KG1 (cell line): ENCODE measurements around the gene C10orf143.
"Not testable (repeated sequence)": the region's sequence is repeated elsewhere in the genome, so short reads cannot be mapped to it uniquely, and the experiment has no call there.

Source experiments
- DNase-seq: peaks from one replicate; lab custom pipeline; 2025; lab: John Stamatoyannopoulos, UW

Gene C10orf143

DNA sequence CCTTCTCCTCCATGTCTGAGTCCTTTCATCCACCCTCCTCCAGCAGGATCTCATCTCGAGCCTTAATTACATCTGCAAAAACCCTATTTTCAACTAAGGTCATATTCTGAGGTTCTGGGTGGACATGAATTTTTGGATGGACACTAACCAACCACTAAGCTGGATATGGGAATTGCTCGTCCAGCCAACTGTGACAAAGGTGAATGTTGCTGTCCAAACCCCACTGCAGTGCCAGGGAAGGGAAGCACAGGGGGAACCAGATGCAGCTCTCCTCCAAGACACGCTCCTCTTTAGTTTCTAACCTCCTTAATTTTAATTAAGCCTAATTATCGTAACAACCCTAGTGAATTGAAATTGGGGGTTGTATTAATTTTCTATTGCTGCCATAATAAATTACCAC, 81.4 kb downstream of the C10orf143 start:
- DNase-seq, result no peak

GRCh38 chr10:130028465-130028819, 82.2 kb downstream of the C10orf143 start:
- no peak for DNase-seq

GRCh38 chr10:130027716-130028464, 82.7 kb downstream of the C10orf143 start:
- DNase-seq, result no peak

GRCh38 chr10:130026670-130027456, 83.8 kb downstream of the C10orf143 start:
- DNase-seq, result no peak

- no peak for DNase-seq
Measured at GRCh38 chr10:130025811-130026485, 84.7 kb downstream of the C10orf143 start.

GRCh38 chr10:130025326-130025725, 85.3 kb downstream of the C10orf143 start:
- DNase-seq, result no peak

- DNase-seq, result no peak
Measured at GRCh38 chr10:130024779-130025325, 85.8 kb downstream of the C10orf143 start.

DNA sequence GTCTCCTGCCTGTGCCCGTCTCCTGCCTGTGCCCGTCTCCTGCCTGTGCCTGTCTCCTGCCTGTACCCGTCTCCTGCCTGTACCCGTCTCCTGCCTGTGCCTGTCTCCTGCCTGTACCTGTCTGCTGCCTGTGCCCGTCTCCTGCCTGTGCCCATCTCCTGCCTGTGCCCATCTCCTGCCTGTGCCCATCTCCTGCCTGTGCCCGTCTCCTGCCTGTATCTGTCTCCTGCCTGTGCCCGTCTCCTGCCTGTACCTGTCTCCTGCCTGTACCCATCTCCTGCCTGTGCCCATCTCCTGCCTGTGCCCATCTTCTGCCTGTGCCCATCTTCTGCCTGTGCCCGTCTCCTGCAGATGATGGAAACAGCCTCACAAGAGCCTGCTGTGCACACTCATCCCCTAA, 86.3 kb downstream of the C10orf143 start:
- DNase-seq, result not testable (repeated sequence)

DNA sequence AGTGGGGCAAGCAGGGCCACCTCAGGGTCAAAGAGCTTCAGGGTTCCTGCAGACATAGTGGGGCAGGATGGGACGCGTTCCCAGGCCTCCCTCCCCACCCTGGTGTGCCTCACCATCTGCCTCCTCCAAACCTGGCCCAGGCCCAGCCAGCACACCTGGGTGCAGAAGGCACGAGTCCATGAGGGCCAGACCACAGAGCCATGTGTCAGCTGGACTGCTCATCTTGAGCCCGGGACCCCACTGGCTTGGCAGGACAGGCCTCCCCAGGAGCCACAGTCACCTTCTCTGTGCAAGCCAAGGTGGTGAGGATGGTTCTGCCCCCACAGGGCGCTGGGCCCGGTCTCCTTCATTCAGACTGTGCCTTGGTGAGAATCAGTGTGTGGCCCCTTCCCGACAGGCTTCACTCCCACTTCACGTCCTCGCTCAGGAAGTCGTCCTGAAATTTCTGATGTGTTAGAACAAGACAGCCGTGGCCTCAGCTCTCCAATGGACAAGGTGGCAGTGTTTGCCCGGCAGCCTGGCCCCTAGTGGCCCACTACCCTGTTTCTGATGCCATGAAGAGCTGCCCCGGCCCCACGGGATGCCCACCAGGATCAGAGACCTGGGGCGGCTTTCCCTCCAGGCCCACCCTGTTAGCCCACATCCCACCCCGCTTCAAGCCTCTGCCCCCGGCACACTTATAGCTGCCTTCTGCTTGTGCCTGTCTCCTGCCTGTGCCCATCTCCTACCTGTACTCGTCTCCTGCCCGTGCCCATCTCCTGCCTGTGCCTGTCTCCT, 87.0 kb downstream of the C10orf143 start:
- DNase-seq, result no peak

DNA sequence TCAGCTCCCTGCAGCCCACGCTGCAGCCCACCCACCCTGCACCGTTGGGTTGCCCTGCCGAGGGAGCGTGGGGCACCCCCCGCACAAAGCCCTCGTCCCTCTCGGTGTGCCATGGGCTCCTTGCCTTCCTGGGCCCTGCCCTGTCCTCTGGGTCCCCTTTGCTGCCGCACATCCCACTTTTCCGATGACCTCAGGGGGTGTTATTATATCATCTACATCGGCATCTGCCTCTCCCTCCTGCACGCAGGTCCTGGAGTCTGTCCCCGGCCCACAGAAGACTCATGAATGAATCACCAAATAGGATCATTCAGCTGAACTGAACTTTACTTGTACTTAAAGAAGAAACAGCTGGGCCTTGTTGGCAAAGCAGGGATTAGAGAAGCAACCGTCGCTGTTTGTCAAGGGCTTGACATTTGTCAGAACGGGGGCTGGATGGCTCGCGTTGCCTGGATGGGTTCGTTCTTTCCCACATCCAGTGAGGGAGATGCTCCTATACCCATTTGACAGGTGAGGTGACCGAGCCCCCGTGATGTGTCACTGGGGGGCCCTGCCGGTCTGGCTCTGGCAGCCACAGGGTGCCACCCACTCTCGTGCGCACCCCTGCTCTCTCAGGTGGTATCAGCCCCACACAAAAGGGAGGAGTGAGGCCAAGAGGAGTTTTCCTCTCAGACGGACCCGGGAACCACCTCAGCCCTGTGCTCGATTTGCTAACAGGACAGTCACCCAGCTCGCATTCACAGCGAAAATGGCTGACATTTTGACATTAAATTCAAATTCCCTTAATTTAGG, 87.9 kb downstream of the C10orf143 start:
- DNase-seq, result no peak

- no peak for DNase-seq
Measured at GRCh38 chr10:130022086-130022485, 88.5 kb downstream of the C10orf143 start.

- no peak for DNase-seq
Measured at GRCh38 chr10:130021383-130021950, 89.2 kb downstream of the C10orf143 start.

DNA sequence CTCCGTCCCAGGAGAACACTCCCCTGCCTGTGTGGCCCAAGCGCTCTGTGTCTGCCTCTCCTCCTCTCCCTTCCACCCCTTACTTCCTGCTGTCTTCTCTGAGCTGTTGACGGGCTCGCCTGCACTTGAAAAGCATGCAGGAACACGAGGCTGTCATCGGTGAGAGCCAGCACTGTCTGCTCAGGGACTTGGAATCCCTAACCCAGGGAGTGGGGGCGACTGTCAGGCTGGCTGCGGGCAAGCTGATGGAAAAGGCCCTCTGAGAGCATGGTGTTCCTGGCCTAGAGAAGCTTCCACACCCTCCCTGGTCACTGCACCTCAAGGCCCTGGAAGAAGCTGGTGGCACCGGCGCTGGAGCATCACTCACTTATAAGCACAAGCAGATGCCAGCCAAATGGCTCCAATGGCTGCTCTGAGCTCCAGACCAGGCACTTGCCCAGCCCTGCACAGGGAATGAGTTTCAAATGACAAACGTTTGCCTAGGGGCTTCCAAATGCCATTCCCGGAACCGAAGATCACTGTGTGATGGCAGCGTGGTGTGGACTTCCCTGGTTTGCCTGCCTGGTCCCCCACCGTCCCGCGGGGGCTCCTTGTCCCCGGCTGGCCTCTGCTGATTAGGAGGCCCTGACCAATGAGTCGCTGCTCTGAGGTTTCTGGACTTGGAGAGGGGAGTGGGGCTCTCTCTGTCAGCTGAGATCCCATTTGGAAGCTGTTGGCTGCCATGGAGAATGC, 89.8 kb downstream of the C10orf143 start:
- DNase-seq, result no peak

- DNase-seq, result no peak
Measured at GRCh38 chr10:130018730-130019185, 91.9 kb downstream of the C10orf143 start.

- DNase-seq, result no peak
Measured at GRCh38 chr10:130018265-130018664, 92.4 kb downstream of the C10orf143 start.

DNA sequence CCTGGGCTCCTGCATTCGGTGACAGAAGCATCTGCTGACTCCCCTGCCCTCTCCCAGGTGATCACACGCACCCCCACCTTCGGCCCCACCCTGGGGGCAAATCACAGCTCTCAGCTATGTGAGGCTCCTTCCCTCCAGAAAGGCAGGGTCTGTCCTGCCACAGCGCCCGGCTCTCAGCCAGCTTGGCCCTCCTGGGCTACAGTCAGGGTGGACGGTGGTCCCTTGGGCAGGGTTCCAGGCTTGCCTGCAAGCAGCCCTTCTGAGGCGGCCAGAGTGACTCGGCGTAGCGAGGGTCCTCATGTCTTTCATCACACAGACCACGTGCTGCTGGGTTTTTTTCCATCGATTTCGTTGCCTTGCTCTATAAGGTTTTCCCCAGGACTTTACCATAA, 93.0 kb downstream of the C10orf143 start:
- DNase-seq, result no peak

DNA sequence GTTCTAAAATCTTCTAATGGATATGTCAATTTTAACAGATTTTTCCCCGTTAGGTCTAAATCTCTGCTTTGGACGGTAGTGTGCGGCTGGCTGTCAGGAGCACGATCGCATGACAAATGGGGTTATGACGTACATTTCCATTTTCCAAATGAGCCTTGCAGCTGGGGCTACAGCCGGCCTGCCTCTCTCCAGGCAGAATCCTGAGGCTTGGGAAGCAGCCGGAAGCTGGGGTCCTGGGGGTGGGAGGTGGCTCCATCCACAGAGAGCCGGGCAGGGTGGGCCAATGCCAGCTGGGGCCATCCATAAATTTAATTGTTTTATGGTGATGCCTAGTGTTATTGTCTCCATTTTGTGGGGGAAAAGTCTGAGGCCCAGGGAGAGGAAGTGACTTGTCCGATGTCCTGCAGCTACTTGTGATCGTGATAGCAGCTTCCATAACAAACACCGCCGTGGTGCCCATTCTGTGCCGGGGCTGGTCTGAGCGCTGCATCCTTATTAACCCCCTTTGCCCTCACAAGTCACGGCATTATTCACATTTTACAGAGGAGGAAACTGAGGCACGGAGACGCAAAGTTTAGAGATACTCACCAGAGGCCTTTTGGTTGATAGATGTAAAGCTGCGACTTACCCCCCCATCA, 93.5 kb downstream of the C10orf143 start:
- DNase-seq, result no peak

GRCh38 chr10:130016095-130016494, 94.5 kb downstream of the C10orf143 start:
- DNase-seq, result no peak

DNA sequence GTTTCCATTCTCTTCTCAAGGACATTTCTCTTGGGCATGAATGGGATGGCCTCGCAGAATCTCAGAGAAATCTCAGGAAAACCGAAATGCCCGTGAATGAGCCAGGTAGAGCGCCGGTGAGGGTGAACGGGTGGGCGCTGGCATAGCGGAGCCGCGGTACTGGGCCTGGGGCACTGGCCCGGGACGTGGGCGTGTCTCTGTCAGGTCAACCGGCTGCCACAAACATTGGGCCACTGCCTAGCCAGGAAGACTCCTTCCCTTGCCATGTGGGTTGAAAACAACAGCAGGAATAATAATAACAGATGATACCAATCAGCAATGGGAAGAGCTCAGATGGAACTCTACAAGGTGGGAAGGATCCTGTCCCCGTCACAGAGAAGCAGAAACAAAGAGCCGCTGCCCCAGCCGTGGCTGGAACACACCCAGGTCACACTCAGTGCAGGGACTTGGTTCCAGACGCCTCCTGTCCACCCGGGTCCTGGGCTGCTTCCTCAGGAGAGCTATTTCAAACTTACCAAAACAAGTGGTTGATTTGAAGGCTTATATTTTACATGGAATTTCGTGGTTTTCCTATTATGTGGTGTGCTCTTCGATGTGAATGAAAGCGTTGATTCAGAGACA, 95.4 kb downstream of the C10orf143 start:
- DNase-seq, result no peak
